ENCODE data around the gene RASSF9.

RASSF9 gene

DNA sequence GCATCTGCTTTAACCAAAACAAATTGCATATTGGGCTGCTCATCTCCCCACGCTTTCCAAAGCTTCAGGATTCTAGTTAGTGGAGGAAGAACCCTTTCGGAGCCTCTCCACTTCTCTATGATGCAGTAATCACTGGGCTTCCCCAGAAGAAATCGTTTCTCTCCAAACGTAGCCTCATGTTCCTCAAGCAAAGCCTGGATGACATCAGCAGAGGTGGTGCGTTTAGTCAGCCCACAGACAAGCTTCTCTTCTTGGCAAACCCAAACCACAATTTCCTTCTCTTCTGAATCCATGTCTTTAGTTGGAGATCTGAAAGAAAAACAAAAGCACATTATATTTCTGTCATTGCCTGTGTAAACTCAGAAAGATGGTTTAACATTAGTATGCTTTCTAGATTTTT, 30.6 kb downstream of the RASSF9 start:
- DNase-seq (no peak), ATAC-seq (ENCODE audit: insufficient read depth, low read depth) (no peak)
- H3K4me3 ChIP-seq (ENCODE audit: low read depth in 1 of 2, low read length in 2 of 2), result no peak overlapping the region
- H3K4me1 ChIP-seq (ENCODE audit: insufficient read depth, low read length), result no peaks in the 10 kb centered on the region
- no peak overlapping the region for H3K9ac ChIP-seq (ENCODE audit: low read depth, low read length)
- H2AFZ ChIP-seq (ENCODE audit: low read depth, low read length), result no peak overlapping the region
- no peaks in the 10 kb centered on the region for H4K20me1 ChIP-seq (ENCODE audit: insufficient read depth, low read length)
- H3K9me3 ChIP-seq (ENCODE audit: insufficient read depth, low read length, severe bottlenecking), result no peaks in the 10 kb centered on the region
- H3K27ac ChIP-seq (ENCODE audit: low read length), result no peak overlapping the region
- no peaks in the 10 kb centered on the region for H3K36me3 ChIP-seq (ENCODE audit: insufficient read depth, low read length)
- no peaks in the 10 kb centered on the region for H3K27me3 ChIP-seq (ENCODE audit: insufficient read depth, low read length, poor library complexity)
- no peak overlapping the region for H3K4me2 ChIP-seq (ENCODE audit: insufficient read depth, low read length)
- no peaks in the 10 kb centered on the region for H3K79me2 ChIP-seq (ENCODE audit: insufficient read depth, low read length)
- no peak for TF ChIP-seq EZH2 (IDR thresholded peaks at IDR 0.05; ENCODE audit: borderline replicate concordance, low read depth, low read length, severe bottlenecking)
- TF ChIP-seq, protein P1, sequence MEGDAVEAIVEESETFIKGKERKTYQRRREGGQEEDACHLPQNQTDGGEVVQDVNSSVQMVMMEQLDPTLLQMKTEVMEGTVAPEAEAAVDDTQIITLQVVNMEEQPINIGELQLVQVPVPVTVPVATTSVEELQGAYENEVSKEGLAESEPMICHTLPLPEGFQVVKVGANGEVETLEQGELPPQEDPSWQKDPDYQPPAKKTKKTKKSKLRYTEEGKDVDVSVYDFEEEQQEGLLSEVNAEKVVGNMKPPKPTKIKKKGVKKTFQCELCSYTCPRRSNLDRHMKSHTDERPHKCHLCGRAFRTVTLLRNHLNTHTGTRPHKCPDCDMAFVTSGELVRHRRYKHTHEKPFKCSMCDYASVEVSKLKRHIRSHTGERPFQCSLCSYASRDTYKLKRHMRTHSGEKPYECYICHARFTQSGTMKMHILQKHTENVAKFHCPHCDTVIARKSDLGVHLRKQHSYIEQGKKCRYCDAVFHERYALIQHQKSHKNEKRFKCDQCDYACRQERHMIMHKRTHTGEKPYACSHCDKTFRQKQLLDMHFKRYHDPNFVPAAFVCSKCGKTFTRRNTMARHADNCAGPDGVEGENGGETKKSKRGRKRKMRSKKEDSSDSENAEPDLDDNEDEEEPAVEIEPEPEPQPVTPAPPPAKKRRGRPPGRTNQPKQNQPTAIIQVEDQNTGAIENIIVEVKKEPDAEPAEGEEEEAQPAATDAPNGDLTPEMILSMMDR (IDR thresholded peaks at IDR 0.05; ENCODE audit: borderline replicate concordance, extremely low read depth, low read length, poor library complexity, severe bottlenecking), result no peak

DNA sequence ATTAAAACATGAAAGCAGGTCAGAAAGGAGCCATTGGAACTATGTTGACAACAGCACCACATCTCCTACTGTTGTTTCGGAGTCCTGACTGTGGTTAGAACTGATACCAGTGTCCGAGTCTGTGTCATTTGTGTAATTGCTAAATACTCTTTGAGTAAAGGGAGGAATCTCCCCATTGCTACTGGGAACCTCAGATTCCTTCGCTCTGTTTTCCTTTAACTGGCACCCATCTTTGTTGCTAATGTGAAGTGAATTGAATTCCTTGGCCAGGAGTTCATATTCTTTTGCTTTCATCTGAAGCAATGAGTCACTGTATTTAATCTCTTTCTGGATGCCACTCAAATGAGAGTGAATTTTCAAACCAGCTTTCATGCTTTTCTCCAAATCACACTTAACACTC, 31.5 kb downstream of the RASSF9 start:
- Histone ChIP-seq H3K9me3 (ENCODE audit: insufficient read depth, low read length, severe bottlenecking) (no peaks in the 10 kb centered on the region), H3K9ac (ENCODE audit: low read depth, low read length) (no peak overlapping the region), H3K4me2 (ENCODE audit: insufficient read depth, low read length) (no peak overlapping the region), H3K4me1 (ENCODE audit: insufficient read depth, low read length) (no peaks in the 10 kb centered on the region), H3K79me2 (ENCODE audit: insufficient read depth, low read length) (no peaks in the 10 kb centered on the region), H4K20me1 (ENCODE audit: insufficient read depth, low read length) (no peaks in the 10 kb centered on the region), H2AFZ (ENCODE audit: low read depth, low read length) (no peak overlapping the region), H3K27me3 (ENCODE audit: insufficient read depth, low read length, poor library complexity) (no peaks in the 10 kb centered on the region), H3K27ac (ENCODE audit: low read length) (no peak overlapping the region), H3K4me3 (ENCODE audit: low read depth in 1 of 2, low read length in 2 of 2) (no peak overlapping the region), H3K36me3 (ENCODE audit: insufficient read depth, low read length) (no peaks in the 10 kb centered on the region)
- DNase-seq (no peak), ATAC-seq (ENCODE audit: insufficient read depth, low read depth) (no peak)
- TF ChIP-seq, protein P1 (IDR thresholded peaks at IDR 0.05; ENCODE audit: borderline replicate concordance, extremely low read depth, low read length, poor library complexity, severe bottlenecking), result no peak
- no peak for TF ChIP-seq EZH2 (IDR thresholded peaks at IDR 0.05; ENCODE audit: borderline replicate concordance, low read depth, low read length, severe bottlenecking)

DNA sequence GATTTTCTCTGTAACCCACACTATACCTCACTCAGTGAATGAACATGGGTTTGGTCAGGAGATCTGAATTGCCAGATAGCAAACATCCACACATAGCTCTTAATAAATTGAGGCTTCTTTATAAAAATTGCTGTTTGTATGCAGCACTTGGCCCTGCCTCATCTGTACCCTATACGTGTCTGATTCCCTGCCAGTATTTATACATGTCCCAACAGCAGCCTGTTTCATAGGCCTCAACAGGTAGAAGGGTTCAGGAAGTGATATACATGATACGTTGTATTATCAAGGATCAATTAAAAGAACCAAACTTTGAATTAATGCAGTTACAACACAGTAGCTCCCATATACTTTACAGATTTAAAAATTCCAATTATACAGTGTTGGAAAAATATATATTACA, 32.3 kb downstream of the RASSF9 start:
- no peak for ATAC-seq (ENCODE audit: insufficient read depth, low read depth)

More for the DNA sequence above, 32.3 kb downstream of the RASSF9 start:
- H3K36me3 ChIP-seq (ENCODE audit: insufficient read depth, low read length), result no peaks in the 10 kb centered on the region
- H4K20me1 ChIP-seq (ENCODE audit: insufficient read depth, low read length), result no peaks in the 10 kb centered on the region
- H3K27me3 ChIP-seq (ENCODE audit: insufficient read depth, low read length, poor library complexity), result no peaks in the 10 kb centered on the region
- H3K4me1 ChIP-seq (ENCODE audit: insufficient read depth, low read length), result no peaks in the 10 kb centered on the region
- H3K27ac ChIP-seq (ENCODE audit: low read length), result no peak overlapping the region
- TF ChIP-seq EZH2 (IDR thresholded peaks at IDR 0.05; ENCODE audit: borderline replicate concordance, low read depth, low read length, severe bottlenecking), result no peak
- TF ChIP-seq, protein P1 (IDR thresholded peaks at IDR 0.05; ENCODE audit: borderline replicate concordance, extremely low read depth, low read length, poor library complexity, severe bottlenecking), result no peak
- H3K4me2 ChIP-seq (ENCODE audit: insufficient read depth, low read length), result no peak overlapping the region
- DNase-seq, result no peak
- no peaks in the 10 kb centered on the region for H3K79me2 ChIP-seq (ENCODE audit: insufficient read depth, low read length)
- H3K9ac ChIP-seq (ENCODE audit: low read depth, low read length), result no peak overlapping the region
- no peak overlapping the region for H2AFZ ChIP-seq (ENCODE audit: low read depth, low read length)
- H3K9me3 ChIP-seq (ENCODE audit: insufficient read depth, low read length, severe bottlenecking), result no peaks in the 10 kb centered on the region
- H3K4me3 ChIP-seq (ENCODE audit: low read depth in 1 of 2, low read length in 2 of 2), result no peak overlapping the region

Measured in DND-41 (cell line).